CD8-positive, alpha-beta memory T cell (primary cell): ENCODE data around the gene COMP. TPM values are rescaled to one million over a fixed set of nuclear protein-coding genes. Genes with fewer than 3 reads are reported as not detected.

ENCODE experiments used
- CTCF ChIA-PET: fragments of 350-600 bp; sonication (Branson Sonifier 250); formaldehyde crosslinking; loops from one replicate; lab custom pipeline; 2021; ENCODE audit warnings: antibody characterized with exemption; lab: Charles Lee
- POLR2A ChIA-PET: fragments of 350-600 bp; sonication (Branson Sonifier 250); formaldehyde crosslinking; loops from one replicate; lab custom pipeline; 2021; ENCODE audit warnings: antibody characterized with exemption; lab: Charles Lee
- DNase-seq, 5 donors: peaks; one replicate each; pipeline versions ENCODE4 v3.0.0 to v3.0.0-alpha.2; 2020 to 2022; ENCODE audit warnings: mixed read lengths in 1 of 5
- H3K27ac ChIP-seq: one replicate; pipeline ENCODE4 v1.7.0; 2013; ENCODE audit warnings: low read depth, mild to moderate bottlenecking, low read length, moderate library complexity
- H3K27me3 ChIP-seq: 2 replicates; pipeline ENCODE4 v1.7.0; 2013; ENCODE audit warnings: low read length, mild to moderate bottlenecking; ENCODE audit not compliant: insufficient read depth, poor library complexity, severe bottlenecking
- H3K36me3 ChIP-seq: 2 replicates; pipeline ENCODE4 v1.7.0; 2013; ENCODE audit warnings: mild to moderate bottlenecking, low read length, moderate library complexity; ENCODE audit not compliant: insufficient read depth
- H3K4me1 ChIP-seq: 2 replicates; pipeline ENCODE4 v1.7.0; 2013; ENCODE audit warnings: mild to moderate bottlenecking, low read length, moderate library complexity; ENCODE audit not compliant: insufficient read depth
- H3K4me3 ChIP-seq: 2 replicates; pipeline ENCODE4 v1.7.0; 2013; ENCODE audit warnings: mild to moderate bottlenecking, low read length
- H3K9me3 ChIP-seq: 2 replicates; pipeline ENCODE4 v1.7.0; 2013; ENCODE audit warnings: mild to moderate bottlenecking, low read length
- H3K27ac Mint-ChIP-seq, 8 donors: one replicate each; pipeline ENCODE4 v1.8.0; 2020 to 2021; ENCODE audit warnings: mixed read lengths in 8 of 8, mild to moderate bottlenecking in 6 of 8, inconsistent platforms in 3 of 8, moderate library complexity in 3 of 8
- H3K27me3 Mint-ChIP-seq, 2 donors: one replicate each; pipeline ENCODE4 v1.8.0; 2020 to 2021; ENCODE audit warnings: mixed read lengths in 2 of 2, mild to moderate bottlenecking in 1 of 2, moderate library complexity in 1 of 2
- H3K36me3 Mint-ChIP-seq, 3 donors: one replicate each; pipeline ENCODE4 v1.8.0; 2020 to 2021; ENCODE audit warnings: mixed read lengths in 3 of 3, inconsistent platforms in 1 of 3, mild to moderate bottlenecking in 1 of 3
- H3K4me1 Mint-ChIP-seq, 3 donors: one replicate each; pipeline ENCODE4 v1.8.0; 2020 to 2021; ENCODE audit warnings: mixed read lengths in 3 of 3, inconsistent platforms in 1 of 3, mild to moderate bottlenecking in 1 of 3
- H3K4me3 Mint-ChIP-seq, 7 donors: one replicate each; pipeline ENCODE4 v1.8.0; 2020 to 2021; ENCODE audit warnings: mixed read lengths in 7 of 7, mild to moderate bottlenecking in 6 of 7, moderate library complexity in 4 of 7, inconsistent platforms in 2 of 7
- H3K9me3 Mint-ChIP-seq, 5 donors: one replicate each; pipeline ENCODE4 v1.8.0; 2020 to 2022; ENCODE audit warnings: mixed read lengths in 5 of 5, mild to moderate bottlenecking in 3 of 5, moderate library complexity in 2 of 5, inconsistent platforms in 1 of 5
- polyA plus RNA-seq: library from polyadenylated mRNA; unstranded; fragments of 300-500 nt; fragmentation: Illumina TruSeq; gene quantifications from one replicate; pipeline ENCODE4 v1.2.3, GENCODE V29; 2021
- total RNA-seq, 2 experiments: library from RNA; stranded (reverse); gene quantifications; one replicate each; pipeline ENCODE4 v1.2.3, GENCODE V29; 2021

Gene COMP
- total and polyA plus RNA-seq, 3 experiments from 2014 or later = not detected

- H3K27ac ChIP-seq = no peak overlapping the region
- no peaks in the 10 kb centered on the region for H3K9me3 ChIP-seq
- H3K27ac Mint-ChIP-seq = no peak overlapping the region
- no peaks in the 10 kb centered on the region for H3K27me3 Mint-ChIP-seq
- H3K36me3 ChIP-seq = no peaks in the 10 kb centered on the region
- H3K4me1 ChIP-seq = no peaks in the 10 kb centered on the region
- H3K36me3 Mint-ChIP-seq = peaks cover 0 to 3% (median 0%) of the 10 kb centered on the region in 3 donors
- CTCF ChIA-PET = no interaction called here
- H3K4me1 Mint-ChIP-seq = peaks cover 0 to 2% (median 0%) of the 10 kb centered on the region in 3 donors
- POLR2A ChIA-PET = no interaction called here
- no peak overlapping the region for H3K4me3 Mint-ChIP-seq
- H3K27me3 ChIP-seq = no peaks in the 10 kb centered on the region
- H3K4me3 ChIP-seq = no peak overlapping the region
- no peak for DNase-seq
- H3K9me3 Mint-ChIP-seq = no peaks in the 10 kb centered on the region
Measured at GRCh38 chr19:18741124-18742121, 49.7 kb downstream of the COMP start.

- Histone ChIP-seq H3K9me3 (no peaks in the 10 kb centered on the region), H3K27ac (no peak overlapping the region), H3K4me1 (no peaks in the 10 kb centered on the region), H3K27me3 (no peaks in the 10 kb centered on the region), H3K36me3 (no peaks in the 10 kb centered on the region), H3K4me3 (no peak overlapping the region)
- no peaks in the 10 kb centered on the region for H3K27me3 Mint-ChIP-seq
- CTCF ChIA-PET = interaction anchor here (0.6 to 1.2 kb wide), 2 partner anchors 13 to 288 kb away, joined by 3 read pairs; no protein-coding TSS in a partner anchor
- H3K36me3 Mint-ChIP-seq = peaks cover 0 to 3% (median 0%) of the 10 kb centered on the region in 3 donors
- DNase-seq = no peak
- H3K9me3 Mint-ChIP-seq = no peaks in the 10 kb centered on the region
- POLR2A ChIA-PET = no interaction called here
- peaks cover 0 to 2% (median 0%) of the 10 kb centered on the region in 3 donors for H3K4me1 Mint-ChIP-seq
- H3K27ac Mint-ChIP-seq = no peak overlapping the region
- H3K4me3 Mint-ChIP-seq = no peak overlapping the region
Measured at GRCh38 chr19:18738961-18739690, 52.0 kb downstream of the COMP start.

- Mint-ChIP-seq H3K27me3 (no peaks in the 10 kb centered on the region), H3K27ac (no peak overlapping the region), H3K36me3 (peaks cover 0 to 2% (median 0%) of the 10 kb centered on the region in 3 donors), H3K9me3 (no peaks in the 10 kb centered on the region), H3K4me1 (peaks cover 0 to 2% (median 0%) of the 10 kb centered on the region in 3 donors), H3K4me3 (no peak overlapping the region)
- Histone ChIP-seq H3K4me1 (no peaks in the 10 kb centered on the region), H3K27ac (no peak overlapping the region), H3K27me3 (no peaks in the 10 kb centered on the region), H3K9me3 (no peaks in the 10 kb centered on the region), H3K4me3 (no peak overlapping the region), H3K36me3 (no peaks in the 10 kb centered on the region)
- no peak for DNase-seq
- ChIA-PET POLR2A (no interaction called here), CTCF (interaction anchor here (1.2 kb wide), 1 partner anchor 287 kb away, joined by 3 read pairs; no protein-coding TSS in a partner anchor)
Measured at GRCh38 chr19:18737954-18738351, 53.2 kb downstream of the COMP start.

- Histone ChIP-seq H3K36me3 (no peaks in the 10 kb centered on the region), H3K9me3 (no peaks in the 10 kb centered on the region), H3K27me3 (no peaks in the 10 kb centered on the region), H3K27ac (no peak overlapping the region), H3K4me1 (no peaks in the 10 kb centered on the region), H3K4me3 (no peak overlapping the region)
- Mint-ChIP-seq H3K36me3 (peaks cover 0 to 2% (median 0%) of the 10 kb centered on the region in 3 donors), H3K27ac (no peak overlapping the region), H3K27me3 (no peaks in the 10 kb centered on the region), H3K4me1 (peaks cover 0 to 2% (median 0%) of the 10 kb centered on the region in 3 donors), H3K9me3 (no peaks in the 10 kb centered on the region), H3K4me3 (no peak overlapping the region)
- ChIA-PET POLR2A (no interaction called here), CTCF (no interaction called here)
- DNase-seq = no peak
Measured at GRCh38 chr19:18737337-18737953, 53.7 kb downstream of the COMP start.

- no peak overlapping the region for H3K4me3 Mint-ChIP-seq
- Histone ChIP-seq H3K4me3 (no peak overlapping the region), H3K27me3 (no peaks in the 10 kb centered on the region), H3K4me1 (no peaks in the 10 kb centered on the region), H3K27ac (no peak overlapping the region), H3K36me3 (no peaks in the 10 kb centered on the region), H3K9me3 (no peaks in the 10 kb centered on the region)
- ChIA-PET CTCF (no interaction called here), POLR2A (no interaction called here)
- no peak overlapping the region for H3K27ac Mint-ChIP-seq
- no peaks in the 10 kb centered on the region for H3K9me3 Mint-ChIP-seq
- H3K4me1 Mint-ChIP-seq = peaks cover 0 to 2% (median 0%) of the 10 kb centered on the region in 3 donors
- no peaks in the 10 kb centered on the region for H3K27me3 Mint-ChIP-seq
- DNase-seq = no peak
- H3K36me3 Mint-ChIP-seq = peaks cover 0 to 3% (median 0%) of the 10 kb centered on the region in 3 donors
Measured at GRCh38 chr19:18736415-18737336, 54.4 kb downstream of the COMP start.

- no peaks in the 10 kb centered on the region for H3K9me3 ChIP-seq
- H3K36me3 ChIP-seq = no peaks in the 10 kb centered on the region
- H3K27ac Mint-ChIP-seq = no peak overlapping the region
- ChIA-PET CTCF (no interaction called here), POLR2A (no interaction called here)
- no peaks in the 10 kb centered on the region for H3K4me1 ChIP-seq
- H3K4me3 Mint-ChIP-seq = no peak overlapping the region
- H3K27me3 ChIP-seq = no peaks in the 10 kb centered on the region
- no peaks in the 10 kb centered on the region for H3K9me3 Mint-ChIP-seq
- H3K4me1 Mint-ChIP-seq = peaks cover 0 to 5% (median 2%) of the 10 kb centered on the region in 3 donors
- no peak for DNase-seq
- H3K36me3 Mint-ChIP-seq = peaks cover 0 to 8% (median 0%) of the 10 kb centered on the region in 3 donors
- no peak overlapping the region for H3K4me3 ChIP-seq
- H3K27ac ChIP-seq = no peak overlapping the region
- no peaks in the 10 kb centered on the region for H3K27me3 Mint-ChIP-seq
Measured at GRCh38 chr19:18735752-18736151, 55.4 kb downstream of the COMP start.

GRCh38 chr19:18735324-18735723 is 55.8 kb downstream of the COMP start:
- Mint-ChIP-seq H3K4me1 (peaks cover 0 to 5% (median 2%) of the 10 kb centered on the region in 3 donors), H3K9me3 (no peaks in the 10 kb centered on the region), H3K27ac (no peak overlapping the region), H3K4me3 (no peak overlapping the region), H3K36me3 (peaks cover 0 to 8% (median 0%) of the 10 kb centered on the region in 3 donors), H3K27me3 (no peaks in the 10 kb centered on the region)
- CTCF ChIA-PET = no interaction called here
- no peak overlapping the region for H3K27ac ChIP-seq
- H3K9me3 ChIP-seq = no peaks in the 10 kb centered on the region
- DNase-seq = no peak
- POLR2A ChIA-PET = no interaction called here
- no peaks in the 10 kb centered on the region for H3K36me3 ChIP-seq
- no peaks in the 10 kb centered on the region for H3K4me1 ChIP-seq
- no peaks in the 10 kb centered on the region for H3K27me3 ChIP-seq
- no peak overlapping the region for H3K4me3 ChIP-seq
